Neural progenitor cell (in vitro differentiated cells): Measurements from ENCODE around the gene AKAP5.

Experiments used
- EZH2phosphoT487 ChIP-seq: fragments of 200-600 bp; sonication (generic); IDR thresholded peaks from 2 replicates; pipeline ENCODE4 v1.6.1; 2017; ENCODE audit warnings: antibody characterized with exemption
- TF ChIP-seq, protein P1 (sequence below): fragments of 200-600 bp; sonication (generic); IDR thresholded peaks from 2 replicates; pipeline ENCODE4 v1.5.1; 2017; ENCODE audit warnings: antibody characterized with exemption, mild to moderate bottlenecking

DNA sequence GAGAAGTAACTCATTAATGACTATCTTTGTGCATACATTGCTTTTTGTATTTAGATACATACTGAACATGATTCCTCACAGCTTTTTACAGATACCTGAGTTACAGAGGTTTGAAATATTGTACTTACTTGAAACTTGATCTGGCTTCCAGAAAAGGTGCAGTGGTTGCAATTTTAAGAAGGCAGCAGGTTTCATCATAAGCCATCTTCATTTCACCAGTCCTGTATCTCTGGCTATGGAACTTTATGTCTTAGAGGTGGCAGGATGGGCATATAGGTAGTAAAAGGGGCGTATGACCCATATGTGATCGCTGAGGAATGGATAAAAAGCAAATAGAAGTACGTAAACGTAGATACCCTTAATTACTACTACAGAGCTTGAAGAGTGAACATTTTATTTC, 52.9 kb downstream of the AKAP5 start:
- TF ChIP-seq, protein P1, sequence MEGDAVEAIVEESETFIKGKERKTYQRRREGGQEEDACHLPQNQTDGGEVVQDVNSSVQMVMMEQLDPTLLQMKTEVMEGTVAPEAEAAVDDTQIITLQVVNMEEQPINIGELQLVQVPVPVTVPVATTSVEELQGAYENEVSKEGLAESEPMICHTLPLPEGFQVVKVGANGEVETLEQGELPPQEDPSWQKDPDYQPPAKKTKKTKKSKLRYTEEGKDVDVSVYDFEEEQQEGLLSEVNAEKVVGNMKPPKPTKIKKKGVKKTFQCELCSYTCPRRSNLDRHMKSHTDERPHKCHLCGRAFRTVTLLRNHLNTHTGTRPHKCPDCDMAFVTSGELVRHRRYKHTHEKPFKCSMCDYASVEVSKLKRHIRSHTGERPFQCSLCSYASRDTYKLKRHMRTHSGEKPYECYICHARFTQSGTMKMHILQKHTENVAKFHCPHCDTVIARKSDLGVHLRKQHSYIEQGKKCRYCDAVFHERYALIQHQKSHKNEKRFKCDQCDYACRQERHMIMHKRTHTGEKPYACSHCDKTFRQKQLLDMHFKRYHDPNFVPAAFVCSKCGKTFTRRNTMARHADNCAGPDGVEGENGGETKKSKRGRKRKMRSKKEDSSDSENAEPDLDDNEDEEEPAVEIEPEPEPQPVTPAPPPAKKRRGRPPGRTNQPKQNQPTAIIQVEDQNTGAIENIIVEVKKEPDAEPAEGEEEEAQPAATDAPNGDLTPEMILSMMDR, result no peak
- TF ChIP-seq EZH2phosphoT487, result no peak
